ENCODE measurements around the gene LPCAT2. TPM values are rescaled to one million over a fixed set of nuclear protein-coding genes. Genes with fewer than 3 reads are reported as not detected.

LPCAT2 gene
- total and polyA plus RNA-seq, 2 of the 13 experiments (the other 11 are each of a cell fraction or from before 2014, with no cell fraction given): 9.9 to 17.6 TPM

GRCh38 chr16:55503726-55504550 is 4.9 kb upstream of the LPCAT2 start:
- no peaks in the 10 kb centered on the region for H3K36me3 ChIP-seq (replicated peaks in 1 of 2; ENCODE audit: control insufficient read depth in 1 of 2, insufficient read depth in 2 of 2, low read length in 2 of 2)
- ATAC-seq: no peak
- H3K4me3 ChIP-seq (replicated peaks in 1 of 3; ENCODE audit: insufficient read depth in 1 of 3, low read depth in 2 of 3, low read length in 3 of 3): no peak overlapping the region
- DNase-seq (ENCODE audit: low spot score): no peak
- WGBS (ENCODE audit: low lambda C conversion rate): 93% methylated on average over 8 of the region's 8 CpGs
- ChIA-PET POLR2A (no interaction called here), CTCF (ENCODE audit: low intra/inter-chr PET ratio, low total read pairs) (interaction anchor here (2.7 kb wide), 1 partner anchor 39 kb away, joined by 9 read pairs; no protein-coding TSS in a partner anchor)
- in situ Hi-C loops (cut with HindIII; ENCODE audit: extremely low pct_ligation_motif_present, low pct_unique_long_range_greater_than_20kb): no loop called here
- H2AFZ ChIP-seq (ENCODE audit: low read length): no peak overlapping the region
- intact Hi-C loops (cut with micrococcal nuclease; ENCODE audit: unreplicated experiment): no loop called here
- TF ChIP-seq MAFG (CRISPR knock-in tag; IDR thresholded peaks at IDR 0.05): no peak
- no peak for TF ChIP-seq NFIC (IDR thresholded peaks at IDR 0.05; ENCODE audit: low read length)
- TF ChIP-seq SALL2 (CRISPR knock-in tag; IDR thresholded peaks at IDR 0.05): no peak
- no peak for TF ChIP-seq AHR (CRISPR knock-in tag; IDR thresholded peaks at IDR 0.05)
- no peak for TF ChIP-seq MEIS1 (CRISPR knock-in tag; IDR thresholded peaks at IDR 0.05; ENCODE audit: borderline replicate concordance)
- no peak for TF ChIP-seq ATF5 (CRISPR knock-in tag; IDR thresholded peaks at IDR 0.05; ENCODE audit: low read depth)
- no peak for TF ChIP-seq NR2F1 (CRISPR knock-in tag; IDR thresholded peaks at IDR 0.05)
- TF ChIP-seq ZNF292 (CRISPR knock-in tag; IDR thresholded peaks at IDR 0.05; ENCODE audit: borderline replicate concordance, low read depth): no peak
- TF ChIP-seq ELF4 (CRISPR knock-in tag; IDR thresholded peaks at IDR 0.05; ENCODE audit: borderline replicate concordance): no peak
- TF ChIP-seq SATB2 (CRISPR knock-in tag; IDR thresholded peaks at IDR 0.05): no peak
- no peak for TF ChIP-seq ZNF670 (CRISPR knock-in tag; IDR thresholded peaks at IDR 0.05; ENCODE audit: borderline replicate concordance)
- no peak for TF ChIP-seq TBL1XR1 (IDR thresholded peaks at IDR 0.05; ENCODE audit: borderline replicate concordance, low read length, partially characterized antibody)
- TF ChIP-seq IRF2 (CRISPR knock-in tag; IDR thresholded peaks at IDR 0.05): no peak
- no peak for TF ChIP-seq ZNF160 (CRISPR knock-in tag; IDR thresholded peaks at IDR 0.05)
- no peak for TF ChIP-seq YEATS4 (CRISPR knock-in tag; IDR thresholded peaks at IDR 0.05; ENCODE audit: borderline replicate concordance)
- no peak for FAIRE-seq
- no TSS peak for BruUV-seq (replicated peaks)
- no peaks in the 10 kb centered on the region for H3K9me3 ChIP-seq (ENCODE audit: low read length)
- H3K27ac ChIP-seq (ENCODE audit: extremely low read length, insufficient read depth, low read length): no peak overlapping the region
- H3K9ac ChIP-seq (ENCODE audit: insufficient read depth, low read depth, low read length): no peak overlapping the region
- no peaks in the 10 kb centered on the region for H3K27me3 ChIP-seq (ENCODE audit: control insufficient read depth in 1 of 2, insufficient read depth in 2 of 2, low read length in 2 of 2)
- no peak overlapping the region for H3K4me2 ChIP-seq (ENCODE audit: low read depth, low read length)
- H3K79me2 ChIP-seq (ENCODE audit: insufficient read depth, low read length): no peaks in the 10 kb centered on the region
- H3K4me1 ChIP-seq (ENCODE audit: insufficient read depth, low read length): peaks cover 46% of the 10 kb centered on the region
- H4K20me1 ChIP-seq (ENCODE audit: insufficient read depth, low read length): no peaks in the 10 kb centered on the region

All from HepG2 (cell line).